Esophagus squamous epithelium (tissue), 4 donors: Measurements from ENCODE around the gene PSD2.

Source experiments
- POLR2A ChIP-seq, 4 donors: fragments of 450-650 bp; IDR thresholded peaks; one replicate each; pipeline ENCODE4 v1.6.1; 2017; ENCODE audit warnings: antibody characterized with exemption in 4 of 4, mild to moderate bottlenecking in 4 of 4, moderate library complexity in 3 of 4
- TF ChIP-seq, protein P1 (sequence below), 6 experiments: fragments of 450-650 bp in 4 of 6; fragments of 200-600 bp in 2 of 6; sonication (generic) in 2 of 6; IDR thresholded peaks; one replicate each; pipeline ENCODE4 v1.5.1; 2016 to 2019; ENCODE audit warnings: antibody characterized with exemption in 6 of 6, mild to moderate bottlenecking in 4 of 6, moderate library complexity in 4 of 6

GRCh38 chr5:139823757-139824355 is 28.2 kb downstream of the PSD2 start:
- TF ChIP-seq, protein P1, sequence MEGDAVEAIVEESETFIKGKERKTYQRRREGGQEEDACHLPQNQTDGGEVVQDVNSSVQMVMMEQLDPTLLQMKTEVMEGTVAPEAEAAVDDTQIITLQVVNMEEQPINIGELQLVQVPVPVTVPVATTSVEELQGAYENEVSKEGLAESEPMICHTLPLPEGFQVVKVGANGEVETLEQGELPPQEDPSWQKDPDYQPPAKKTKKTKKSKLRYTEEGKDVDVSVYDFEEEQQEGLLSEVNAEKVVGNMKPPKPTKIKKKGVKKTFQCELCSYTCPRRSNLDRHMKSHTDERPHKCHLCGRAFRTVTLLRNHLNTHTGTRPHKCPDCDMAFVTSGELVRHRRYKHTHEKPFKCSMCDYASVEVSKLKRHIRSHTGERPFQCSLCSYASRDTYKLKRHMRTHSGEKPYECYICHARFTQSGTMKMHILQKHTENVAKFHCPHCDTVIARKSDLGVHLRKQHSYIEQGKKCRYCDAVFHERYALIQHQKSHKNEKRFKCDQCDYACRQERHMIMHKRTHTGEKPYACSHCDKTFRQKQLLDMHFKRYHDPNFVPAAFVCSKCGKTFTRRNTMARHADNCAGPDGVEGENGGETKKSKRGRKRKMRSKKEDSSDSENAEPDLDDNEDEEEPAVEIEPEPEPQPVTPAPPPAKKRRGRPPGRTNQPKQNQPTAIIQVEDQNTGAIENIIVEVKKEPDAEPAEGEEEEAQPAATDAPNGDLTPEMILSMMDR (IDR thresholded peaks at IDR 0.05), result no peak
- no peak for TF ChIP-seq POLR2A (IDR thresholded peaks at IDR 0.05)
